ENCODE data around the gene PPM1E.

GRCh38 chr17:58840820-58841612, 85.4 kb downstream of the PPM1E start:
- TF ChIP-seq CTCF (IDR thresholded peaks at IDR 0.05; ENCODE audit: low read depth, low read length): no peak
- TF ChIP-seq EZH2phosphoT487 (IDR thresholded peaks at IDR 0.05; ENCODE audit: low read depth): no peak

Measured in OCI-LY3 (cell line).